Immature natural killer cell (primary cell): ENCODE measurements around the gene ACIN1. TPM values are rescaled to one million over a fixed set of nuclear protein-coding genes. Genes with fewer than 3 reads are reported as not detected.
"Not testable (repeated sequence)": the region's sequence is repeated elsewhere in the genome, so short reads cannot be mapped to it uniquely, and the experiment has no call there.

Source experiments
- DNase-seq, 3 donors: peaks; one replicate each; pipeline ENCODE4 v3.0.0; 2022; ENCODE audit warnings: mixed read lengths in 1 of 3
- H3K27ac Mint-ChIP-seq, 6 donors: one replicate each; pipeline ENCODE4 v1.8.0; 2020; ENCODE audit warnings: mixed read lengths in 6 of 6, mild to moderate bottlenecking in 5 of 6, inconsistent platforms in 4 of 6, moderate library complexity in 3 of 6
- H3K27me3 Mint-ChIP-seq, 3 donors: one replicate each; pipeline ENCODE4 v1.8.0; 2020 to 2021; ENCODE audit warnings: low read depth in 3 of 3, mild to moderate bottlenecking in 3 of 3, mixed read lengths in 3 of 3, moderate library complexity in 3 of 3, inconsistent platforms in 1 of 3
- H3K36me3 Mint-ChIP-seq, 3 donors: one replicate each; pipeline ENCODE4 v1.8.0; 2020; ENCODE audit warnings: mixed read lengths in 3 of 3, inconsistent platforms in 2 of 3, mild to moderate bottlenecking in 2 of 3
- H3K4me1 Mint-ChIP-seq, 2 donors: one replicate each; pipeline ENCODE4 v1.8.0; 2020; ENCODE audit warnings: inconsistent platforms in 2 of 2, mild to moderate bottlenecking in 2 of 2, mixed read lengths in 2 of 2, moderate library complexity in 1 of 2
- H3K4me3 Mint-ChIP-seq, 5 donors: one replicate each; pipeline ENCODE4 v1.8.0; 2020; ENCODE audit warnings: mild to moderate bottlenecking in 5 of 5, mixed read lengths in 5 of 5, inconsistent platforms in 3 of 5, moderate library complexity in 3 of 5
- H3K9me3 Mint-ChIP-seq, 6 donors: one replicate each; pipeline ENCODE4 v1.8.0; 2020; ENCODE audit warnings: mild to moderate bottlenecking in 6 of 6, mixed read lengths in 6 of 6, inconsistent platforms in 4 of 6, moderate library complexity in 3 of 6
- polyA plus RNA-seq, 3 donors: library from polyadenylated mRNA; unstranded; fragments of 300-500 nt; fragmentation: Illumina TruSeq; gene quantifications; one replicate each; pipeline ENCODE4 v1.2.3, GENCODE V29; 2021

Gene ACIN1
- polyA plus RNA-seq, 3 donors from 2014 or later: 0.40 to 15.0 (median 4.5) TPM

DNA sequence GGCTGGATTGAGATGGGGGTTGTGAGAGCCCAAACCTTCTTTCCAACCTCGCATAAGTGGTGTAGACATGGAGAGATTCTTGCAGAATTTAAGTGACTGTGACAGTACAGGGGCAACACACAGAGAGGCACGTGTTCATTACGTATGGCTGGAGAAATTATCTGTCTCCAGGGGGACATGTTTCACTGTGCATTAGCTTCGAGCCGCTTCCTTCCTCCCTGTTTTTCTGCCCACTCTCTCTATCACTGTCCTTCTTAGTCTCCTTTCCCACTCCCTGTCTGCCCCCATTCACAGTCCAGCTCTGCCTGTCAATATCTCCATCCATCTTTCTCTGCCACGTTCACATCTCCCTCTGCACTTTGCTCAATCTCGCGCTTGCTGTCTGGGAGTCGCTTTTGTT is 73.5 kb downstream of the ACIN1 start:
- peaks cover 0 to 3% (median 0%) of the 10 kb centered on the region in 3 donors for H3K27me3 Mint-ChIP-seq
- peaks cover 4 to 22% (median 11%) of the 10 kb centered on the region in 3 donors for H3K36me3 Mint-ChIP-seq
- H3K4me3 Mint-ChIP-seq: no peak overlapping the region
- DNase-seq: no peak
- H3K4me1 Mint-ChIP-seq: peaks cover 0 to 4% of the 10 kb centered on the region in 2 donors
- H3K27ac Mint-ChIP-seq: no peak overlapping the region
- H3K9me3 Mint-ChIP-seq: no peaks in the 10 kb centered on the region

DNA sequence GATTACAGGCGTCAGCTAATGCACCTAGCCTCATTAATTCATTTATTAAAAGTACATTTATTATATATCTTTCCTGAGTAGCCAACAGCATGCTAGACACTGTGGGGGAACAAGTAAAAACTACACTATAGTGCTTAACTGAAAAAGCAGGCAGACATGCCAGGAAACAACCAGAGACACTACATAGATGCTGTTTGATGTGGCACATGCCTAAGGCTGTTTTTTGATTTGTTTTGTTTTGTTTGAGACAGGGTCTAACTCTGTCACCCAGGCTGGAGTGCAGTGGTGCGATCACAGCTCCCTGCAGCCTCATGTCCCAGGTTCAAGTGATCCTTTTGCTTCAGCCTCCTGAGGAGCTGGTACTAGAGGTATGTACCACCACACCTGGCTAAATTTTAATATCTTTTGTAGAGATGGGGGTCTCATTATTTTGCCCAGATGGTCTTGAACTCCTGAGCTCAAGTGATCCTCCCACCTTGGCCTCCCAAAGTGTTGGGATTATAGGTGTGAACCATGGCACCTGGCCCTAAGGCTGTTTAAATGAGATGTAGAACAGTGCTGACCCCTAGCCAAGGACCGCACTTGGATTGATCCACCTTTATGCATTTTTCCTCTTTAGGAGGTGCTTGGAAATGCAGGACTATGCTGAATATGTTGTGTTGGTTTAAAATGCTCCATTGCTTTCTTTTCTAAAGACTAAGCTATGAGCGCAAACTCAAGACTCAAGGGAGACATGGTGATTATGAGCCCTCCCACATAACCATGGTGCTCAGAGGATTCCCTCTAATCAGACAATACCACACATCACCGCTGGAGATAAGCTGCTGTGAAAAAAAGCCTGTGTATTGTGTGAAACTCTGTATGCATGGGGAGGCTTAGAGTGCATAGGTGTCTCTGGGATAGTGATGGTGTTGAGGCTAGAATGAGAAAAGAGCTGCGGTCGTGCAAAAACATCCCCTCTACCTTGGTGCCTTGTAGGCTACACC is 74.5 kb downstream of the ACIN1 start:
- no peak for DNase-seq
- peaks cover 0 to 4% of the 10 kb centered on the region in 2 donors for H3K4me1 Mint-ChIP-seq
- H3K27ac Mint-ChIP-seq: peak overlapping the region in 1 of 6 donors; percentile 46
- no peak overlapping the region for H3K4me3 Mint-ChIP-seq
- H3K27me3 Mint-ChIP-seq: peaks cover 0 to 4% (median 0%) of the 10 kb centered on the region in 3 donors
- no peaks in the 10 kb centered on the region for H3K9me3 Mint-ChIP-seq
- peaks cover 1 to 14% (median 1%) of the 10 kb centered on the region in 3 donors for H3K36me3 Mint-ChIP-seq

GRCh38 chr14:23018107-23018506 is 76.8 kb downstream of the ACIN1 start:
- Mint-ChIP-seq H3K27me3 (peaks cover 0 to 4% (median 0%) of the 10 kb centered on the region in 3 donors), H3K36me3 (peaks cover 0 to 5% (median 0%) of the 10 kb centered on the region in 3 donors), H3K4me3 (no peak overlapping the region), H3K4me1 (no peaks in the 10 kb centered on the region), H3K27ac (no peak overlapping the region), H3K9me3 (no peaks in the 10 kb centered on the region)
- no peak for DNase-seq

DNA sequence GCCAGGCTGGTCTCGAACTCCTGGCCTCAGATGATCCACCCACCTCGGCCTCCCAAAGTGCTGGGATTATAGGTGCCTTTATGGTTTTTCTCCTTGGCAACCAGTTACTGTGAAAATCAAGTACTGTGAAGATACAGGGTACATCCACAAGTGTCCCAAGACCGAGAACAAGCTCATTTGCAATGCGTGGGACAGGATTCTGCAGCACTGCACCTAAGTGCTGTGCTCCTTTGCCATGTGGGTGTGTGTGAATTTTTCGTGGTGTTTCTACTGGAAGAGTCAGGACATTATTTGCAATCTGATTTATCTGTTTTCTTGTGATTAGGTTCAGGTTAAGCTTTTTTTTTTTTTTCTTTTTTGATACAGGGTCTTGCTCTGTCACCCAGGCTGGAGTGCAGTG is 77.8 kb downstream of the ACIN1 start:
- no peaks in the 10 kb centered on the region for H3K4me1 Mint-ChIP-seq
- no peak overlapping the region for H3K4me3 Mint-ChIP-seq
- peaks cover 0 to 5% (median 0%) of the 10 kb centered on the region in 3 donors for H3K36me3 Mint-ChIP-seq
- peaks cover 0 to 4% (median 0%) of the 10 kb centered on the region in 3 donors for H3K27me3 Mint-ChIP-seq
- H3K9me3 Mint-ChIP-seq: no peaks in the 10 kb centered on the region
- DNase-seq: no peak
- H3K27ac Mint-ChIP-seq: no peak overlapping the region

- Mint-ChIP-seq H3K27ac (no peak overlapping the region), H3K4me3 (no peak overlapping the region), H3K4me1 (peaks cover 2 to 6% of the 10 kb centered on the region in 2 donors), H3K9me3 (no peaks in the 10 kb centered on the region), H3K27me3 (peaks cover 0 to 1% (median 0%) of the 10 kb centered on the region in 3 donors), H3K36me3 (no peaks in the 10 kb centered on the region)
- DNase-seq: no peak
Measured at GRCh38 chr14:23015618-23016017, 79.3 kb downstream of the ACIN1 start.

GRCh38 chr14:23013749-23014054 is 81.2 kb downstream of the ACIN1 start:
- not testable (repeated sequence) for H3K4me3 Mint-ChIP-seq, H3K9me3 Mint-ChIP-seq, H3K27me3 Mint-ChIP-seq, DNase-seq, H3K36me3 Mint-ChIP-seq
- Mint-ChIP-seq H3K27ac (peak overlapping the region in 1 of 6 donors; percentile 19), H3K4me1 (peaks cover 19 to 25% of the 10 kb centered on the region in 2 donors)

GRCh38 chr14:23013054-23013748 is 81.7 kb downstream of the ACIN1 start:
- no peaks in the 10 kb centered on the region for H3K9me3 Mint-ChIP-seq
- H3K4me3 Mint-ChIP-seq: no peak overlapping the region
- DNase-seq: no peak
- peaks cover 24 to 30% of the 10 kb centered on the region in 2 donors for H3K4me1 Mint-ChIP-seq
- H3K36me3 Mint-ChIP-seq: no peaks in the 10 kb centered on the region
- peaks cover 0 to 3% (median 1%) of the 10 kb centered on the region in 3 donors for H3K27me3 Mint-ChIP-seq
- peak overlapping the region in 3 of 6 donors; percentile 19 to 57 (median 24) for H3K27ac Mint-ChIP-seq

DNA sequence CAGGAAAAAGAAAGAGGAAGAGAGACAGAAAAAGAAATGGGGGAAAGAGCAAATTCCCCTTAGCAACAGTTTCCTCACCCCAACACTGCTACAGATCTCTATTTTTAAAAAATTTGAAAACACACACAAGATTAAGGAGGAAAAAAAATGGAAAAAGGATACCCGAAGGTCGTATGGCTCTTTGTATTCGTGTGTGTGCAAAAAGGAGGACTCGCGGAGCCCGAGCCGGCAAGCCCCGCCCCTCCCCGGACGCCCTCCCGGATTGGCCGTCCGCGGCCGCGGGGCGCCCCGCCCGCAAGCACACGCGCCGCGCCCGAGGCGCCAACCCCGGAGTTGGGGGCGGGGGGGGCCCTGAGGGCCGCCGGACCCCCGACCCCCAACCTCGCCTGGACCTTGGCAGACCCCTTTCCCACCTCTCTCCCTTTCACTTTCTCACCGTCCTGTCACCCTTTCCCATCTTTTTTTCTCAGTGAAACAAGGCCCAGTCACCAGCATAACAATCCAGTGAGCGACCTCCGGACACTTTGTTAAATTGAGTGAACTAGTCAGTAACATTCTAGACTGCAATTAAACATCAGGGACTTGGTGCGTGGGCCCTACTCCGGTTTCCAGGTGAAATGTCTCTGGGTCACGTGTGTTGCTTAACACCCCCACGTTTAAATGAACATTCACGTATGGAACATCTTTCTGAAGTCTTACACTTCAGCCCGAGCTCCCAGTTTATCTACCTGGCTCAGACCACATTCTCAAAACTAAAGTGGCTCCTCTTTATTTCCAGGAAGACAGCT is 84.8 kb downstream of the ACIN1 start, which contains the start of gene C14orf93:
TSS of gene C14orf93 (minus strand) at position 205 of the 788 bp plus-strand sequence. CDS start 11,120 bp downstream, outside the sequence.
- Mint-ChIP-seq H3K27ac (peak within 1 kb of the TSS; percentile 92 to 99 (median 97)), H3K9me3 (no peaks in the 10 kb centered on the region), H3K4me3 (peak within 1 kb of the TSS; percentile 95 to 100 (median 97)), H3K4me1 (peaks cover 45 to 50% of the 10 kb centered on the region in 2 donors), H3K27me3 (peaks cover 2 to 12% (median 7%) of the 10 kb centered on the region in 3 donors), H3K36me3 (no peaks in the 10 kb centered on the region)
- DNase-seq: peak; percentile 66 to 73 (median 72)

DNA sequence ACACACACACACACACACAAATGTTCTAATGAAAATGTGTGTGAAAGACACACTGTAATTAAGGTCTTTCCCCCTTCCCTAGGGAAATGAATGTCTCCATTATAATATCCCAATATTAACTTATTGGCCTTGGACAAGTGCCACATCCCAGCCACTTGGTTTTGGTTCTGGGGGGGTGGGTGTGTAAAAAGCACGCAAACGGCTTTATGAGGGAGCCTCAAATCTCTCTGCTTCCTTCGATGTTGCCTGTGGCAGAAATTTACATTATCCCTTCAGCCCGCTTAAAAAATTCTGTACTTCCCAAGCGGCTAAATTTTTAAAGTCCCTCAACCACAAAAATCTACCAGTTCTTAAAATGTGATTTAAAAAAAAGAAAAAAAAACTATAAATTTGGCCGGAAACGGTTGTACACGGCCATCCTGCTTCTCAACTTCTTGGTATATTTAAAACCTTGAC is 85.4 kb downstream of the ACIN1 start:
- H3K36me3 Mint-ChIP-seq: no peaks in the 10 kb centered on the region
- peak overlapping the region; percentile 87 to 98 (median 94) for H3K27ac Mint-ChIP-seq
- no peak for DNase-seq
- peak overlapping the region; percentile 85 to 99 (median 97) for H3K4me3 Mint-ChIP-seq
- peaks cover 48 to 50% of the 10 kb centered on the region in 2 donors for H3K4me1 Mint-ChIP-seq
- no peaks in the 10 kb centered on the region for H3K9me3 Mint-ChIP-seq
- H3K27me3 Mint-ChIP-seq: peaks cover 2 to 12% (median 7%) of the 10 kb centered on the region in 3 donors

- no peak for DNase-seq
- peaks cover 2 to 12% (median 7%) of the 10 kb centered on the region in 3 donors for H3K27me3 Mint-ChIP-seq
- H3K4me3 Mint-ChIP-seq: peak overlapping the region; percentile 85 to 99 (median 97)
- H3K9me3 Mint-ChIP-seq: no peaks in the 10 kb centered on the region
- H3K4me1 Mint-ChIP-seq: peaks cover 48 to 50% of the 10 kb centered on the region in 2 donors
- H3K27ac Mint-ChIP-seq: peak overlapping the region; percentile 9 to 98 (median 80)
- H3K36me3 Mint-ChIP-seq: no peaks in the 10 kb centered on the region
Measured at GRCh38 chr14:23008831-23009230, 86.1 kb downstream of the ACIN1 start.
